Prostate gland (tissue), 2 donors: ENCODE measurements around the gene ZC3H15. TPM values are rescaled to one million over a fixed set of nuclear protein-coding genes. Genes with fewer than 3 reads are reported as not detected.
"Not testable (repeated sequence)": the region's sequence is repeated elsewhere in the genome, so short reads cannot be mapped to it uniquely, and the experiment has no call there.

Experiments used
- DNase-seq: peaks from one replicate; pipeline ENCODE4 v3.0.0-alpha.2; 2019; ENCODE audit warnings: low spot score
- H3K27ac ChIP-seq, 2 donors: fragments of 200-600 bp; sonication (generic); 2 replicates each; pipeline ENCODE4 v1.5.1; 2017 to 2019
- H3K27me3 ChIP-seq: fragments of 200-600 bp; sonication (generic); replicated peaks from 2 replicates; pipeline ENCODE4 v1.5.1; 2019; ENCODE audit not compliant: insufficient read depth
- H3K36me3 ChIP-seq, 2 donors: fragments of 200-600 bp; sonication (generic); 1 replicate in 1 of 2; 2 replicates in 1 of 2; pipeline versions ENCODE4 v1.5.1 to v1.8.1; 2017 to 2019
- H3K4me1 ChIP-seq: fragments of 200-600 bp; sonication (generic); replicated peaks from 2 replicates; pipeline ENCODE4 v1.5.1; 2019
- H3K4me3 ChIP-seq, 2 donors: fragments of 200-600 bp; sonication (generic); 2 replicates each; pipeline ENCODE4 v1.5.1; 2017 to 2019
- H3K9me3 ChIP-seq: fragments of 200-600 bp; sonication (generic); 2 replicates; pipeline ENCODE4 v1.5.1; 2017
- CTCF ChIP-seq, 4 experiments: fragments of 200-600 bp in 2 of 4; fragments of 450-650 bp in 2 of 4; sonication (generic) in 2 of 4; IDR thresholded peaks; 1 replicate in 3 of 4; 2 replicates in 1 of 4; pipeline ENCODE4 v1.5.1; 2016 to 2019; ENCODE audit warnings: antibody characterized with exemption in 4 of 4, mild to moderate bottlenecking in 2 of 4, moderate library complexity in 2 of 4
- POLR2A ChIP-seq: fragments of 450-650 bp; IDR thresholded peaks from one replicate; pipeline ENCODE4 v1.6.1; 2016; ENCODE audit warnings: antibody characterized with exemption, mild to moderate bottlenecking
- POLR2AphosphoS5 ChIP-seq: sonication (generic); formaldehyde crosslinking; IDR thresholded peaks from one replicate; pipeline ENCODE4 v1.6.1; 2017; ENCODE audit warnings: antibody characterized with exemption
- WGBS: methylation state at CpG from one replicate; pipeline ENCODE4 v1.1.5; 2018; 5-methylcytosine and 5-hydroxymethylcytosine counted together
- intact Hi-C: fragments of 100-400 bp; cut with DNase I; formaldehyde crosslinking; loops from one replicate; pipeline ENCODE4 v1.14.2; 2022
- total RNA-seq, 2 donors: library from RNA; depleted of rRNA; stranded (reverse); fragments of >200 nt; gene quantifications; one replicate each; pipeline ENCODE4 v1.1.0, GENCODE V29; 2016

Gene ZC3H15
- total RNA-seq, 2 donors from 2014 or later: 44.6 to 45.3 TPM

DNA sequence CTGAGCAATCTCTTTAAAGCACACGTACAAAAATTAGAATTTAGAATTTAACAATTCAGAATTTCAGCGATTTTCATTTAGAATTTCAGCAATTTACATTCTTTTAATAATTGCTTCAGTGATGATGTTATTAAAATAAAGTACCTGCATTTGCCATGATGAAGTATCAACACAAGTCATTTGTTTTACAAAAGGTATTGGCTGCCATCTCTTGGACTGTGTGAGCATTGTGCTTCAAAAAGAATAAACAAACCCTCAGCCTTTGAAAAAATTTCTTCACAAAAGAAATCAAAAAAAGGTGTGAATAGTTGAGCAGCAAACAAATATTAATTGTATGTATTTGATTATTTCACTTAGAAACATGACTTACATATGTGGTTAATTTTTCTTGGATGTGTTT lies 27.1 kb upstream of the ZC3H15 start:
- DNase-seq: no peak
- no peak overlapping the region for H3K4me3 ChIP-seq
- 70% methylated on average over 2 of the region's 2 CpGs for WGBS
- H3K27me3 ChIP-seq: no peaks in the 10 kb centered on the region
- TF ChIP-seq CTCF (IDR thresholded peaks at IDR 0.05) (no peak), POLR2AphosphoS5 (no peak), POLR2A (no peak)
- H3K4me1 ChIP-seq: no peaks in the 10 kb centered on the region
- no peak overlapping the region for H3K27ac ChIP-seq
- intact Hi-C loops: no loop called here
- no peaks in the 10 kb centered on the region for H3K36me3 ChIP-seq
- no peaks in the 10 kb centered on the region for H3K9me3 ChIP-seq

DNA sequence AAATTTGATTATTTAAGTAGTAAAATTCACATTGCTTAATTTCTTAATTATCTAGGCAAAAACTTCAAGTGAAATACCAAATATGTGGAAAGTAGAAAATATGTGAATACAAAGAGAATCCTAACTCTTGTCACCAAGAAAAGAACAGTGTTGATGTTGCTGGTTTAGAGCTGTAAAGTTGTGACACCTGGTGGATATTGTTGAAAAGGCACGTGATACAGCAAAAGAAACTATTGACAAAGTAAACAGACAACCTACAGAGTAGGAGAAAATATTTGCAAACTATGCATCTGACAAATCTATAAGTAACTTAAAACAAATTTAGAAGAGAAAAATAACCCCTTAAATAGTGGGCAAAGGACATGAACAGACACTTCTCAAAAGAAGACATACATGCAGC lies 25.6 kb upstream of the ZC3H15 start:
- no peaks in the 10 kb centered on the region for H3K4me1 ChIP-seq
- no peaks in the 10 kb centered on the region for H3K27me3 ChIP-seq
- no peak for DNase-seq
- intact Hi-C loops: no loop called here
- TF ChIP-seq POLR2A: no peak
- peak in 2 of 4 experiments; percentile 34 to 44 for TF ChIP-seq CTCF (IDR thresholded peaks at IDR 0.05)
- H3K36me3 ChIP-seq: no peaks in the 10 kb centered on the region
- H3K27ac ChIP-seq: no peak overlapping the region
- whole genome bisulfite sequencing: 12% methylated on average over 1 of the region's 1 CpG
- no peaks in the 10 kb centered on the region for H3K9me3 ChIP-seq
- no peak overlapping the region for H3K4me3 ChIP-seq

- no peak overlapping the region for H3K27ac ChIP-seq
- no peak for DNase-seq
- intact Hi-C loops: no loop called here
- no peaks in the 10 kb centered on the region for H3K27me3 ChIP-seq
- H3K36me3 ChIP-seq: no peaks in the 10 kb centered on the region
- TF ChIP-seq POLR2A: no peak
- TF ChIP-seq POLR2AphosphoS5: no peak
- no peak for TF ChIP-seq CTCF (IDR thresholded peaks at IDR 0.05)
- H3K9me3 ChIP-seq: no peaks in the 10 kb centered on the region
- no peaks in the 10 kb centered on the region for H3K4me1 ChIP-seq
- H3K4me3 ChIP-seq: no peak overlapping the region
Measured at GRCh38 chr2:186466743-186467142, 19.3 kb upstream of the ZC3H15 start.

GRCh38 chr2:186467421-186467820 lies 18.6 kb upstream of the ZC3H15 start:
- Histone ChIP-seq H3K9me3 (no peaks in the 10 kb centered on the region), H3K27me3 (no peaks in the 10 kb centered on the region), H3K36me3 (no peaks in the 10 kb centered on the region), H3K4me1 (no peaks in the 10 kb centered on the region), H3K27ac (no peak overlapping the region), H3K4me3 (no peak overlapping the region)
- intact Hi-C loops: no loop called here
- WGBS: 74% methylated on average over 2 of the region's 2 CpGs
- TF ChIP-seq POLR2A (no peak), POLR2AphosphoS5 (no peak), CTCF (IDR thresholded peaks at IDR 0.05) (no peak)
- DNase-seq: no peak

DNA sequence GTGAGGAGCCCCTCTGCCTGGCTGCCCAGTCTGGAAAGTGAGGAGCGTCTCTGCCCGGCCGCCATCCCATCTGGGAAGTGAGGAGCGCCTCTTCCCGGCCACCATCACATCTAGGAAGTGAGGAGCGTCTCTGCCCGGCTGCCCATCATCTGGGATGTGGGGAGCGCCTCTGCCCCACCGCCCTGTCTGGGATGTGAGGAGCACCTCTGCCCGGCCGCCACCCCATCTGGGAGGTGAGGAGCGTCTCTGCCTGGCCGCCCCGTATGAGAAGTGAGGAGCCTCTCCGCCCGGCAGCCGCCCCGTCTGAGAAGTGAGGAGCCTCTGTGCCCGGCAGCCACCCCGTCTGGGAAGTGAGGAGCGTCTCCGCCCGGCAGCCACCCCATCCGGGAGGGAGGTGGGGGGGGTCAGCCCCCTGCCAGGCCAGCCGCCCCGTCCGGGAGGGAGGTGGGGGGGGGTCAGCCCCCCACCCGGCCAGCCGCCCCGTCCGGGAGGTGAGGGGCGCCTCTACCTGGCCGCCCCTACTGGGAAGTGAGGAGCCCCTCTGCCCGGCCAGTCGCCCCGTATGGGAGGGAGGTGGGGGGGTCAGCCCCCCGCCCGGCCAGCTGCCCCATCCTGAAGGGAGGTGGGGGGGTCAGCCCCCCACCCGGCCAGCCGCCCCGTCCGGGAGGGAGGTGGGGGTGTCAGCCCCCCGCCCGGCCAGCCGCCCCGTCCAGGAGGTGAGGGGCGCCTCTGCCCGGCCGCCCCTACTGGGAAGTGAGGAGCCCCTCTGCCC lies 13.2 kb upstream of the ZC3H15 start:
- H3K36me3 ChIP-seq, intact Hi-C loops: not testable (repeated sequence)
- 98% methylated on average over 8 of the region's 49 CpGs for WGBS

GRCh38 chr2:186474239-186474638 lies 11.8 kb upstream of the ZC3H15 start:
- H3K9me3 ChIP-seq, DNase-seq, H3K36me3 ChIP-seq, intact Hi-C loops, H3K4me1 ChIP-seq, H3K27ac ChIP-seq, H3K4me3 ChIP-seq, H3K27me3 ChIP-seq: not testable (repeated sequence)
- 92% methylated on average over 1 of the region's 1 CpG for WGBS

More for the DNA sequence above, 13.2 kb upstream of the ZC3H15 start:
- not testable (repeated sequence) for H3K27ac ChIP-seq, H3K4me1 ChIP-seq, H3K4me3 ChIP-seq, DNase-seq, H3K9me3 ChIP-seq, H3K27me3 ChIP-seq
